SK-N-SH (cell line): ENCODE measurements around the gene SREBF2. TPM values are rescaled to one million over a fixed set of nuclear protein-coding genes. Genes with fewer than 3 reads are reported as not detected.

Experiments
- CTCF ChIA-PET: fragments of 300-600, 350-600 bp; formaldehyde crosslinking; extraction: SDS; loops from one replicate; lab custom pipeline; 2021; lab: Yijun Ruan, JAX
- POLR2A ChIA-PET: fragments of 350-600 bp; sonication (Branson Sonifier 250); formaldehyde crosslinking; extraction: SDS; loops from one replicate; lab custom pipeline; 2020; ENCODE audit warnings: antibody characterized with exemption, inconsistent platforms; lab: Yijun Ruan, JAX
- DNase-seq: peaks from one replicate; pipeline ENCODE4 v3.0.0; 2012
- H2AFZ ChIP-seq: fragments of 200-600 bp; sonication (generic); 2 replicates; pipeline ENCODE4 v1.8.1; 2016; ENCODE audit warnings: antibody characterized with exemption, mild to moderate bottlenecking, low read depth
- H3F3A ChIP-seq: fragments of 200-600 bp; sonication (generic); replicated peaks from 2 replicates; pipeline ENCODE3; 2016; ENCODE audit warnings: antibody characterized with exemption, mild to moderate bottlenecking; ENCODE audit not compliant: insufficient read depth
- H3K27ac ChIP-seq, 2 experiments: fragments of 200-500 bp in 1 of 2; fragments of 200-600 bp in 1 of 2; sonication (Bioruptor generic) in 1 of 2; sonication (generic), shearing (Covaris generic) in 1 of 2; 2 replicates each; pipeline versions ENCODE4 v1.5.1 to v1.6.1; 2014 to 2016; ENCODE audit warnings: low read depth in 2 of 2, inconsistent platforms in 1 of 2, low read length in 1 of 2, mild to moderate bottlenecking in 1 of 2, mixed read lengths in 1 of 2
- H3K27me3 ChIP-seq: fragments of 200-600 bp; sonication (generic), shearing (Covaris generic); 2 replicates; pipeline ENCODE4 v1.6.1; 2016; ENCODE audit warnings: mixed run types; ENCODE audit not compliant: insufficient read depth
- H3K36me3 ChIP-seq, 2 experiments: fragments of 200-500 bp in 1 of 2; fragments of 200-600 bp in 1 of 2; sonication (Bioruptor generic) in 1 of 2; sonication (generic) in 1 of 2; replicated peaks in 1 of 2; 2 replicates each; pipeline versions ENCODE3 to v1.5.1; 2014 to 2016; ENCODE audit warnings: low read length in 1 of 2, mild to moderate bottlenecking in 1 of 2; ENCODE audit not compliant: insufficient read depth in 2 of 2, control insufficient read depth in 1 of 2
- H3K4me1 ChIP-seq, 2 experiments: fragments of 200-500 bp in 1 of 2; fragments of 200-600 bp in 1 of 2; sonication (Bioruptor generic) in 1 of 2; sonication (generic), shearing (Covaris generic) in 1 of 2; 2 replicates each; pipeline versions ENCODE4 v1.5.1 to v1.6.1; 2014 to 2016; ENCODE audit warnings: low read depth in 1 of 2, low read length in 1 of 2, mixed run types in 1 of 2; ENCODE audit not compliant: insufficient read depth in 2 of 2, control insufficient read depth in 1 of 2
- H3K4me2 ChIP-seq: fragments of 200-600 bp; sonication (generic), shearing (Covaris generic); 2 replicates; pipeline ENCODE4 v1.6.1; 2017; ENCODE audit warnings: mixed run types
- H3K4me3 ChIP-seq, 2 experiments: fragments of 200-500 bp in 1 of 2; fragments of 200-600 bp in 1 of 2; sonication (Bioruptor generic) in 1 of 2; sonication (generic), shearing (Covaris generic) in 1 of 2; 2 replicates each; pipeline versions ENCODE4 v1.5.1 to v1.8.1; 2014 to 2016; ENCODE audit warnings: low read depth in 2 of 2, inconsistent platforms in 1 of 2, low read length in 1 of 2, mild to moderate bottlenecking in 1 of 2, mixed read lengths in 1 of 2, moderate library complexity in 1 of 2
- H3K79me2 ChIP-seq: fragments of 200-600 bp; sonication (generic); 2 replicates; pipeline ENCODE4 v1.8.1; 2017; ENCODE audit warnings: mild to moderate bottlenecking; ENCODE audit not compliant: insufficient read depth
- H3K9ac ChIP-seq: fragments of 200-600 bp; sonication (generic); 2 replicates; pipeline ENCODE4 v1.6.1; 2017; ENCODE audit warnings: mixed run types
- H3K9me2 ChIP-seq: fragments of 200-600 bp; sonication (generic); 2 replicates; pipeline ENCODE4 v1.6.1; 2017; ENCODE audit warnings: mixed run types
- H3K9me3 ChIP-seq: fragments of 200-600 bp; sonication (generic); 2 replicates; pipeline ENCODE4 v1.6.1; 2017; ENCODE audit warnings: mixed run types, mild to moderate bottlenecking, moderate library complexity
- H4K20me1 ChIP-seq: fragments of 200-600 bp; sonication (generic); 2 replicates; pipeline ENCODE4 v1.6.1; 2017; ENCODE audit warnings: mild to moderate bottlenecking, mixed run types; ENCODE audit not compliant: insufficient read depth
- ELF1 ChIP-seq: IDR thresholded peaks from 2 replicates; pipeline ENCODE4 v1.4.0; 2012
- EZH2phosphoT487 ChIP-seq: fragments of 200-600 bp; sonication (generic); IDR thresholded peaks from 2 replicates; pipeline ENCODE4 v1.6.1; 2017; ENCODE audit warnings: low read depth, mixed run types, mild to moderate bottlenecking, antibody characterized with exemption, moderate library complexity, borderline replicate concordance
- FOXJ3 ChIP-seq: sonication (generic); formaldehyde crosslinking; IDR thresholded peaks from 2 replicates; pipeline ENCODE4 v1.5.1; 2020; ENCODE audit warnings: mild to moderate bottlenecking, missing genetic modification reagents
- JUND ChIP-seq: IDR thresholded peaks from 2 replicates; pipeline ENCODE4 v1.4.0; 2012
- RAD21 ChIP-seq: IDR thresholded peaks from 2 replicates; pipeline ENCODE4 v1.6.1; 2012; ENCODE audit warnings: mild to moderate bottlenecking, low read length
- RFX5 ChIP-seq: IDR thresholded peaks from 2 replicates; pipeline ENCODE4 v1.6.1; 2012; ENCODE audit warnings: mild to moderate bottlenecking, improper control_type of control experiment, low read length
- RXRA ChIP-seq: IDR thresholded peaks from 2 replicates; pipeline ENCODE4 v1.4.0; 2012; ENCODE audit warnings: low read depth, mild to moderate bottlenecking, borderline replicate concordance
- SMC3 ChIP-seq: IDR thresholded peaks from 2 replicates; pipeline ENCODE4 v1.6.1; 2012; ENCODE audit warnings: low read depth, low read length, improper control_type of control experiment
- TCF12 ChIP-seq: IDR thresholded peaks from 2 replicates; pipeline ENCODE4 v1.4.0; 2012
- WGBS: methylation state at CpG from one replicate; pipeline ENCODE4 v1.1.6; 2017; ENCODE audit warnings: low lambda C conversion rate; 5-methylcytosine and 5-hydroxymethylcytosine counted together
- polyA plus RNA-seq, 3 experiments: library from polyadenylated mRNA; depleted of rRNA; stranded (reverse); fragments of >200 nt; gene quantifications; 2 replicates each; pipeline ENCODE4 v1.2.3, GENCODE V29; 2012
- TF ChIP-seq, protein P1 (sequence below): IDR thresholded peaks from 2 replicates; pipeline ENCODE4 v1.4.0; 2012; ENCODE audit warnings: low read depth, borderline replicate concordance
- TF ChIP-seq, protein P2 (sequence below): fragments of 150-350 bp; IDR thresholded peaks from 2 replicates; pipeline ENCODE4 v1.6.1; 2016; ENCODE audit warnings: mild to moderate bottlenecking, low read depth, low read length
- TF ChIP-seq, protein P3 (sequence below): IDR thresholded peaks from 2 replicates; pipeline ENCODE4 v1.6.1; 2012; ENCODE audit warnings: mild to moderate bottlenecking, low read depth, low read length, moderate library complexity

The SREBF2 gene
- polyA plus RNA-seq, 1 of the 3 experiments (the other 2 are of a cell fraction): 7.5 TPM

DNA sequence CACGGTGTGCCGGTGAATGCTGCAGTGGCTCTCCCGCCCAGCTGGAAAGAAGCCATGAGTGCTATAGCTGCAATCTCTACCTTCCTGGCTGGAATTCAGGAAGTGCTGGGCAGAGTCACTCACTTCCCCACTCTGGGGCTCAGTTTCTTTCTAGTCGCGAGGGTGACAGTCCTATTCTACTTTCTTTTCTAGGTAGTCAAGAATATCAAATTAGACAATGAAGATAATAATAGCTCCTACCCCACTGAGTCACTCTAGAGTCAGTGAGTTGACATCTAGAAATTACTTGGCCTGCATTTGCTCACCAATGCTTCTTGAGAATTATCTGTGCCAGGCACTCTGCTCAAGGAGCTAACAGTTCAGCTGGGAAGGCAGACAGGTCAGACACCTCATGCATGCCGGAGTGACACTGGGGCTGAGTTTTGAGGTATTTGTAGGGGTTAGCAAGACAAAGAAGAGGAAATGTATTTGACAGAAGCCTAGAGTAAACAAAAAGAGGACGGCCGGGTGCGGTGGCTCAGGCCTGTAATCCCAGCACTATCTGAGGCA lies 110.8 kb downstream of the SREBF2 start:
- ChIA-PET POLR2A (no interaction called here), CTCF (interaction anchor here (3.4 kb wide), 1 partner anchor 246 kb away, joined by 14 read pairs; no protein-coding TSS in a partner anchor)
- Histone ChIP-seq H3K36me3 (no peaks in the 10 kb centered on the region), H3K4me1 (peaks cover 0 to 16% of the 10 kb centered on the region in 2 experiments; a peak in 1 of 4 replicates), H2AFZ (no peak overlapping the region), H3K27ac (peak overlapping the region in 1 of 2 experiments; percentile 27; a peak in 1 of 4 replicates), H3K79me2 (peaks cover 6% of the 10 kb centered on the region; the same call in 1 of the 2 replicates), H3K27me3 (no peaks in the 10 kb centered on the region), H3F3A (peaks cover 11% of the 10 kb centered on the region), H3K9ac (no peak overlapping the region), H3K9me2 (no peaks in the 10 kb centered on the region), H3K9me3 (no peaks in the 10 kb centered on the region), H3K4me3 (no peak overlapping the region), H4K20me1 (no peaks in the 10 kb centered on the region), H3K4me2 (no peak overlapping the region)
- TF ChIP-seq SMC3: no peak
- no peak for TF ChIP-seq RAD21
- TF ChIP-seq, protein P1, sequence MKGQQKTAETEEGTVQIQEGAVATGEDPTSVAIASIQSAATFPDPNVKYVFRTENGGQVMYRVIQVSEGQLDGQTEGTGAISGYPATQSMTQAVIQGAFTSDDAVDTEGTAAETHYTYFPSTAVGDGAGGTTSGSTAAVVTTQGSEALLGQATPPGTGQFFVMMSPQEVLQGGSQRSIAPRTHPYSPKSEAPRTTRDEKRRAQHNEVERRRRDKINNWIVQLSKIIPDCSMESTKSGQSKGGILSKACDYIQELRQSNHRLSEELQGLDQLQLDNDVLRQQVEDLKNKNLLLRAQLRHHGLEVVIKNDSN: no peak
- TF ChIP-seq, protein P2, sequence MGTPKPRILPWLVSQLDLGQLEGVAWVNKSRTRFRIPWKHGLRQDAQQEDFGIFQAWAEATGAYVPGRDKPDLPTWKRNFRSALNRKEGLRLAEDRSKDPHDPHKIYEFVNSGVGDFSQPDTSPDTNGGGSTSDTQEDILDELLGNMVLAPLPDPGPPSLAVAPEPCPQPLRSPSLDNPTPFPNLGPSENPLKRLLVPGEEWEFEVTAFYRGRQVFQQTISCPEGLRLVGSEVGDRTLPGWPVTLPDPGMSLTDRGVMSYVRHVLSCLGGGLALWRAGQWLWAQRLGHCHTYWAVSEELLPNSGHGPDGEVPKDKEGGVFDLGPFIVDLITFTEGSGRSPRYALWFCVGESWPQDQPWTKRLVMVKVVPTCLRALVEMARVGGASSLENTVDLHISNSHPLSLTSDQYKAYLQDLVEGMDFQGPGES: no peak
- no peak for TF ChIP-seq TCF12
- no peak for TF ChIP-seq JUND
- no peak for TF ChIP-seq EZH2phosphoT487
- TF ChIP-seq FOXJ3 (CRISPR knock-in tag): no peak
- no peak for TF ChIP-seq ELF1
- no peak for TF ChIP-seq RFX5
- no peak for TF ChIP-seq RXRA
- TF ChIP-seq, protein P3, sequence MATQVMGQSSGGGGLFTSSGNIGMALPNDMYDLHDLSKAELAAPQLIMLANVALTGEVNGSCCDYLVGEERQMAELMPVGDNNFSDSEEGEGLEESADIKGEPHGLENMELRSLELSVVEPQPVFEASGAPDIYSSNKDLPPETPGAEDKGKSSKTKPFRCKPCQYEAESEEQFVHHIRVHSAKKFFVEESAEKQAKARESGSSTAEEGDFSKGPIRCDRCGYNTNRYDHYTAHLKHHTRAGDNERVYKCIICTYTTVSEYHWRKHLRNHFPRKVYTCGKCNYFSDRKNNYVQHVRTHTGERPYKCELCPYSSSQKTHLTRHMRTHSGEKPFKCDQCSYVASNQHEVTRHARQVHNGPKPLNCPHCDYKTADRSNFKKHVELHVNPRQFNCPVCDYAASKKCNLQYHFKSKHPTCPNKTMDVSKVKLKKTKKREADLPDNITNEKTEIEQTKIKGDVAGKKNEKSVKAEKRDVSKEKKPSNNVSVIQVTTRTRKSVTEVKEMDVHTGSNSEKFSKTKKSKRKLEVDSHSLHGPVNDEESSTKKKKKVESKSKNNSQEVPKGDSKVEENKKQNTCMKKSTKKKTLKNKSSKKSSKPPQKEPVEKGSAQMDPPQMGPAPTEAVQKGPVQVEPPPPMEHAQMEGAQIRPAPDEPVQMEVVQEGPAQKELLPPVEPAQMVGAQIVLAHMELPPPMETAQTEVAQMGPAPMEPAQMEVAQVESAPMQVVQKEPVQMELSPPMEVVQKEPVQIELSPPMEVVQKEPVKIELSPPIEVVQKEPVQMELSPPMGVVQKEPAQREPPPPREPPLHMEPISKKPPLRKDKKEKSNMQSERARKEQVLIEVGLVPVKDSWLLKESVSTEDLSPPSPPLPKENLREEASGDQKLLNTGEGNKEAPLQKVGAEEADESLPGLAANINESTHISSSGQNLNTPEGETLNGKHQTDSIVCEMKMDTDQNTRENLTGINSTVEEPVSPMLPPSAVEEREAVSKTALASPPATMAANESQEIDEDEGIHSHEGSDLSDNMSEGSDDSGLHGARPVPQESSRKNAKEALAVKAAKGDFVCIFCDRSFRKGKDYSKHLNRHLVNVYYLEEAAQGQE: no peak
- no peak for DNase-seq
- 78% methylated on average over 5 of the region's 9 CpGs for WGBS
